GM23338 (cell line): ENCODE data around the gene DRD2.

Experiments used
- EZH2 ChIP-seq: fragments of 200-600 bp; sonication (generic); IDR thresholded peaks from one replicate; pipeline ENCODE4 v1.8.0; 2017; ENCODE audit warnings: antibody characterized with exemption, mild to moderate bottlenecking, low read depth; ENCODE audit not compliant: unreplicated experiment
- TF ChIP-seq, protein P1 (sequence below): IDR thresholded peaks from 2 replicates; pipeline ENCODE4 v1.6.1; 2016; ENCODE audit warnings: antibody characterized with exemption

DNA sequence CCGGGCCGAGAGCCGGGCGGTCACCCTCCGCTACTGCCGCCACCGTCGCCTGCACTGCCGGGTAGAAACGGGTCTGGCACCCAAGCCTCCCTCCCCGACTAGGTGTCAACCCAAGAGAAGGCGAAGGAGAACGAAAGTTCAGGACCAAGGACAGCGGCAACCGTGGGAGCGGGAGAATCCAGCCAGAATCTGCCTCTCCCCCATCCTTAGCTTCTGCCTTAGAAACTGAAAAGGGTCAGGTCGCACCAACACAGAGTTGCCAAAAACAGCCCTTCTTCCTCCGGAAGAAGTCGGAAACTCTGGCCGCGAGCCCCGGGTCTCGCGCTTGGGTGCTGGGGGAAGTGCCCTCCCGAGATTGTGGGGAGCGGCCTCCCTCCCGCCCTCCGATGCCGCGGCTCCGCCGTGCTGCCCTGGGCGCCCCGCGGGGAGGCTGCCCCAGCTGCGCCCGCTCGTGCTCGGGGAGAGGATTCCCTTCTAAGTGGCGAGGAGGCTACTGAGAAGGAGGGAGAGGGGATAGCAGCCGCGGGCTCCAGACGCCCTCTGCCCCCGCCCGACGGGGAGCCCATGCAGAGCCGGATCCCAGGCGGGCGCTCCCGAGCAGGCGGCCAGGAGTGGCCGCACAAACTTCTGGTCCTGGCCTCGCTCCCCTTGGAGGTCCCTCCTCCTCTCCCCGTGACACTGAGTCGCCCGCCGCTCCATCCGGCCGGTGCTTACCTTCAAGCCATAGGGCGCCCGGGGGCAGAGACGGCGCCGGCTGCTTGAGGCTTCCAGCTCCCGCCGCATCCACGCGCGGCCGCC, 637 bp downstream of the DRD2 start:
- no peak for TF ChIP-seq EZH2
- TF ChIP-seq, protein P1, sequence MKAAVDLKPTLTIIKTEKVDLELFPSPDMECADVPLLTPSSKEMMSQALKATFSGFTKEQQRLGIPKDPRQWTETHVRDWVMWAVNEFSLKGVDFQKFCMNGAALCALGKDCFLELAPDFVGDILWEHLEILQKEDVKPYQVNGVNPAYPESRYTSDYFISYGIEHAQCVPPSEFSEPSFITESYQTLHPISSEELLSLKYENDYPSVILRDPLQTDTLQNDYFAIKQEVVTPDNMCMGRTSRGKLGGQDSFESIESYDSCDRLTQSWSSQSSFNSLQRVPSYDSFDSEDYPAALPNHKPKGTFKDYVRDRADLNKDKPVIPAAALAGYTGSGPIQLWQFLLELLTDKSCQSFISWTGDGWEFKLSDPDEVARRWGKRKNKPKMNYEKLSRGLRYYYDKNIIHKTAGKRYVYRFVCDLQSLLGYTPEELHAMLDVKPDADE = no peak
